T-helper 17 cell (primary cell): ENCODE measurements around the gene ZNF609. TPM values are rescaled to one million over a fixed set of nuclear protein-coding genes. Genes with fewer than 3 reads are reported as not detected.
"Not testable (repeated sequence)": the region's sequence is repeated elsewhere in the genome, so short reads cannot be mapped to it uniquely, and the experiment has no call there.

Experiments used
- ATAC-seq: fragments of 150-1000 bp; cut with Tn5 transposase; 2 replicates; pipeline ENCODE4 v1.10.0; 2021; ENCODE audit warnings: mild to moderate bottlenecking, moderate library complexity
- DNase-seq, 3 donors: peaks; one replicate each; pipeline versions ENCODE4 v3.0.0 to v3.0.0-alpha.2; 2020 to 2021
- H3K9me3 ChIP-seq: one replicate; pipeline ENCODE4 v1.7.0; 2013; ENCODE audit warnings: low read length, mild to moderate bottlenecking; ENCODE audit not compliant: control insufficient read depth, poor library complexity, severe bottlenecking
- H3K27ac Mint-ChIP-seq: one replicate; pipeline ENCODE4 v1.8.0; 2022; ENCODE audit warnings: mild to moderate bottlenecking, moderate library complexity, mixed read lengths
- H3K27me3 Mint-ChIP-seq: one replicate; pipeline ENCODE4 v1.8.0; 2022; ENCODE audit warnings: mixed read lengths
- H3K36me3 Mint-ChIP-seq: one replicate; pipeline ENCODE4 v1.8.0; 2022; ENCODE audit warnings: low read depth, mixed read lengths
- H3K4me1 Mint-ChIP-seq: one replicate; pipeline ENCODE4 v1.8.0; 2022; ENCODE audit warnings: mild to moderate bottlenecking, mixed read lengths
- H3K4me3 Mint-ChIP-seq: one replicate; pipeline ENCODE4 v1.8.0; 2022; ENCODE audit warnings: mild to moderate bottlenecking, moderate library complexity, mixed read lengths
- total RNA-seq, 4 donors: library from RNA in 2 of 4; stranded (reverse) in 2 of 4; gene quantifications; one replicate each; pipeline ENCODE4 v1.2.3 and lab custom pipeline; 2022 to 2026

Gene ZNF609
- total RNA-seq, 2 donors from 2014 or later: 37.6 to 43.2 TPM

- Mint-ChIP-seq H3K27ac (no peak overlapping the region), H3K36me3 (no peaks in the 10 kb centered on the region), H3K4me1 (peaks cover 44% of the 10 kb centered on the region), H3K4me3 (no peak overlapping the region), H3K27me3 (no peaks in the 10 kb centered on the region)
- ATAC-seq (no peak), DNase-seq (no peak)
- no peaks in the 10 kb centered on the region for H3K9me3 ChIP-seq
Observed at GRCh38 chr15:64571857-64572291, 111.5 kb downstream of the ZNF609 start.

GRCh38 chr15:64572856-64573255, 112.5 kb downstream of the ZNF609 start:
- DNase-seq: no peak
- no peak overlapping the region for H3K4me3 Mint-ChIP-seq
- H3K9me3 ChIP-seq: no peaks in the 10 kb centered on the region
- H3K27ac Mint-ChIP-seq: no peak overlapping the region
- peaks cover 44% of the 10 kb centered on the region for H3K4me1 Mint-ChIP-seq
- no peak for ATAC-seq
- no peaks in the 10 kb centered on the region for H3K36me3 Mint-ChIP-seq
- H3K27me3 Mint-ChIP-seq: no peaks in the 10 kb centered on the region

- Mint-ChIP-seq H3K4me3 (no peak overlapping the region), H3K27me3 (no peaks in the 10 kb centered on the region), H3K36me3 (no peaks in the 10 kb centered on the region), H3K27ac (peak overlapping the region; percentile 63), H3K4me1 (peaks cover 33% of the 10 kb centered on the region)
- H3K9me3 ChIP-seq: no peaks in the 10 kb centered on the region
- no peak for ATAC-seq
- DNase-seq: no peak
Observed at GRCh38 chr15:64574301-64575017, 114.1 kb downstream of the ZNF609 start.

- H3K27ac Mint-ChIP-seq: peak overlapping the region; percentile 19
- H3K36me3 Mint-ChIP-seq: no peaks in the 10 kb centered on the region
- no peaks in the 10 kb centered on the region for H3K27me3 Mint-ChIP-seq
- peaks cover 23% of the 10 kb centered on the region for H3K4me1 Mint-ChIP-seq
- no peaks in the 10 kb centered on the region for H3K9me3 ChIP-seq
- no peak overlapping the region for H3K4me3 Mint-ChIP-seq
- no peak for ATAC-seq
- no peak for DNase-seq
Observed at GRCh38 chr15:64580696-64581407, 120.5 kb downstream of the ZNF609 start.

GRCh38 chr15:64581408-64581761, 121.0 kb downstream of the ZNF609 start:
- no peak overlapping the region for H3K4me3 Mint-ChIP-seq
- no peaks in the 10 kb centered on the region for H3K36me3 Mint-ChIP-seq
- no peaks in the 10 kb centered on the region for H3K27me3 Mint-ChIP-seq
- no peak for DNase-seq
- ATAC-seq: no peak
- no peaks in the 10 kb centered on the region for H3K9me3 ChIP-seq
- H3K4me1 Mint-ChIP-seq: peaks cover 25% of the 10 kb centered on the region
- H3K27ac Mint-ChIP-seq: peak overlapping the region; percentile 19

GRCh38 chr15:64582202-64582601, 121.8 kb downstream of the ZNF609 start:
- no peaks in the 10 kb centered on the region for H3K9me3 ChIP-seq
- Mint-ChIP-seq H3K27ac (no peak overlapping the region), H3K27me3 (no peaks in the 10 kb centered on the region), H3K4me1 (peaks cover 29% of the 10 kb centered on the region), H3K4me3 (peak overlapping the region; percentile 0), H3K36me3 (no peaks in the 10 kb centered on the region)
- ATAC-seq (no peak), DNase-seq (no peak)

- no peak for DNase-seq
- Mint-ChIP-seq H3K27ac (peak overlapping the region; percentile 95), H3K36me3 (no peaks in the 10 kb centered on the region), H3K27me3 (no peaks in the 10 kb centered on the region), H3K4me1 (peaks cover 34% of the 10 kb centered on the region), H3K4me3 (peak overlapping the region; percentile 86)
- peak; percentile 63 for ATAC-seq
- no peaks in the 10 kb centered on the region for H3K9me3 ChIP-seq
Observed at GRCh38 chr15:64583519-64583918, 123.1 kb downstream of the ZNF609 start.

- no peaks in the 10 kb centered on the region for H3K9me3 ChIP-seq
- ATAC-seq (peak; percentile 55), DNase-seq (no peak)
- H3K27ac Mint-ChIP-seq: peak overlapping the region; percentile 95
- no peaks in the 10 kb centered on the region for H3K36me3 Mint-ChIP-seq
- H3K4me3 Mint-ChIP-seq: peak overlapping the region; percentile 86
- no peaks in the 10 kb centered on the region for H3K27me3 Mint-ChIP-seq
- H3K4me1 Mint-ChIP-seq: peaks cover 35% of the 10 kb centered on the region
Observed at GRCh38 chr15:64583983-64584382, 123.6 kb downstream of the ZNF609 start.

- no peak for DNase-seq
- no peak overlapping the region for H3K4me3 Mint-ChIP-seq
- H3K27me3 Mint-ChIP-seq: no peaks in the 10 kb centered on the region
- no peak for ATAC-seq
- H3K9me3 ChIP-seq: no peaks in the 10 kb centered on the region
- no peaks in the 10 kb centered on the region for H3K36me3 Mint-ChIP-seq
- H3K27ac Mint-ChIP-seq: peak overlapping the region; percentile 56
- peaks cover 46% of the 10 kb centered on the region for H3K4me1 Mint-ChIP-seq
Observed at GRCh38 chr15:64586259-64586870, 126.0 kb downstream of the ZNF609 start.

GRCh38 chr15:64586984-64587383, 126.6 kb downstream of the ZNF609 start:
- no peak for DNase-seq
- H3K27me3 Mint-ChIP-seq: no peaks in the 10 kb centered on the region
- H3K27ac Mint-ChIP-seq: peak overlapping the region; percentile 56
- H3K9me3 ChIP-seq: no peaks in the 10 kb centered on the region
- ATAC-seq: no peak
- H3K4me1 Mint-ChIP-seq: peaks cover 44% of the 10 kb centered on the region
- H3K36me3 Mint-ChIP-seq: no peaks in the 10 kb centered on the region
- no peak overlapping the region for H3K4me3 Mint-ChIP-seq

GRCh38 chr15:64589435-64590084, 129.2 kb downstream of the ZNF609 start:
- Mint-ChIP-seq H3K36me3 (no peaks in the 10 kb centered on the region), H3K27me3 (no peaks in the 10 kb centered on the region), H3K4me1 (peaks cover 39% of the 10 kb centered on the region), H3K4me3 (no peak overlapping the region), H3K27ac (peak overlapping the region; percentile 47)
- ATAC-seq: no peak
- no peak for DNase-seq
- H3K9me3 ChIP-seq: no peaks in the 10 kb centered on the region

- not testable (repeated sequence) for H3K27me3 Mint-ChIP-seq, H3K27ac Mint-ChIP-seq
Observed at GRCh38 chr15:64592845-64593244, 132.5 kb downstream of the ZNF609 start.

More at GRCh38 chr15:64592845-64593244, 132.5 kb downstream of the ZNF609 start:
- H3K9me3 ChIP-seq, DNase-seq, H3K36me3 Mint-ChIP-seq, H3K4me3 Mint-ChIP-seq, ATAC-seq: not testable (repeated sequence)
- H3K4me1 Mint-ChIP-seq: peaks cover 39% of the 10 kb centered on the region
